SHP77 (cell line): ENCODE data around the gene RIPK3.
A peak's percentile ranks its signal among the peaks of the same experiment; 100 is the strongest.

ENCODE experiments used
- DNase-seq, 2 experiments: peaks; one replicate each; lab custom pipeline; 2025; lab: John Stamatoyannopoulos, UW

The RIPK3 gene

GRCh38 chr14:24343795-24344660 lies 4.2 kb upstream of the RIPK3 start:
- DNase-seq = no peak

GRCh38 chr14:24342889-24343288 lies 3.1 kb upstream of the RIPK3 start:
- no peak for DNase-seq

DNA sequence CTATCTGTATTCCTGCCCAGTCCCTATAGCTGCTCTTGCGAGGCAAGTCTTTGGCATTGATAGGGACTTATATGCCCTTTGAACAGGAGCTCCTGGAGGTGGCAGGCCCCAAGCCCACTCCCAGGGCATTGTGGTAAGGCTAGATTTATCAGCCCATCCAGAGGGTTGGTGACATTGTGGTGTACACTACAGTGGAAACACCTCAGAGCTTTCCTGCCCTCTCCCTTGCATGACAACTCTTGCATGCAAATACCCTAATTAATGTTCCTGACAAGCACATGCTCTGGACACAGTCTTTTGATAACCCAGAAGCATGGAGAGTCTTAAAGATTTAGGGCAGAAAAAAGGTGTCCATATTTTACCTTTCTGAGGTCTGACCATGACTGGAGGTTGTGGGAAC lies 815 bp upstream of the RIPK3 start:
- no peak for DNase-seq

- DNase-seq = no peak
These were observed 948 bp downstream of the RIPK3 start for GRCh38 chr14:24338843-24339242.

GRCh38 chr14:24337824-24338175 lies 2.0 kb downstream of the RIPK3 start:
- DNase-seq = no peak

DNA sequence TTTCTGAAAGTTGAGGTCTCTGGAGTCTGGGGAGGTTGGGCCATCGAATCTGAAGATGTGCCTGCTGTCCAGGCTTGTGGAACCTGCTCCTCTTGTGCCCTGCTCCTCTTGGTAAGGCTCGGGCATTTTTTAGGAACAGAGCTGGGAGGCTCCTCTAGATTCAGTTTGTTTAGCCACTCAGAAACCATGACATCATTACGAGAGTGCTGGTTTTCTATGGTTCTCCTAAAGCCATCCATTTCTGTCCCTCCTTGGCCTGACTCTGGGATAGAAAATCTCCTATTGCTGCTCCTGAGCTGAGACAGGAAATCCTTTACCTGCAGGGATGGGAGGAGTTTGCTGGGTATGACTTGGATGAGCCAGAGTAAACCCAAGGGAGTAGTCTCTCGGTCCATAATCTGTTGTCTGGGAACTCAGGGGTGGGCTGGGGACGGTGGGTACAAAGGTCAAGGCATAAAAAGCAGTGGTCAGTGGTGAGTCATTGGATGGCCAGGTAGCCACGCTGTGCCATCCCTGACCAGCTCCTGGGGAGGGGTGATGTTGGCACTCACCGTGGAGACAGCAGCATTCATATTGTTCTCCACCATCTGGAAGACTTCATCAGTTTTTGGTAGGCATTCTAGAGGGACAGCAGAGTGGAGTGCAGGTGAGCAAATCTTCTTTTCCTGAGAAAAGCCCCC lies 2.5 kb downstream of the RIPK3 start:
- no peak for DNase-seq

- DNase-seq = no peak
These were observed 4.2 kb downstream of the RIPK3 start for GRCh38 chr14:24335461-24336171.

GRCh38 chr14:24334431-24335291 lies 5.1 kb downstream of the RIPK3 start, which contains the start of gene ADCY4:
Gene ADCY4 (minus strand): TSS chr14:24335071. CDS start chr14:24334652, 419 bp downstream.
- DNase-seq = no peak

- DNase-seq = peak; percentile 74 to 76
These were observed 7.4 kb downstream of the RIPK3 start for GRCh38 chr14:24332268-24332993.

GRCh38 chr14:24331731-24332267 lies 8.0 kb downstream of the RIPK3 start:
- DNase-seq = peak in 1 of 2 experiments; percentile 49

- DNase-seq = no peak
These were observed 8.7 kb downstream of the RIPK3 start for GRCh38 chr14:24330973-24331674.

GRCh38 chr14:24329736-24330135 lies 10.1 kb downstream of the RIPK3 start:
- no peak for DNase-seq

- DNase-seq = no peak
These were observed 10.6 kb downstream of the RIPK3 start for GRCh38 chr14:24329073-24329663.

GRCh38 chr14:24327914-24328313 lies 11.9 kb downstream of the RIPK3 start:
- peak; percentile 6 to 9 for DNase-seq

DNA sequence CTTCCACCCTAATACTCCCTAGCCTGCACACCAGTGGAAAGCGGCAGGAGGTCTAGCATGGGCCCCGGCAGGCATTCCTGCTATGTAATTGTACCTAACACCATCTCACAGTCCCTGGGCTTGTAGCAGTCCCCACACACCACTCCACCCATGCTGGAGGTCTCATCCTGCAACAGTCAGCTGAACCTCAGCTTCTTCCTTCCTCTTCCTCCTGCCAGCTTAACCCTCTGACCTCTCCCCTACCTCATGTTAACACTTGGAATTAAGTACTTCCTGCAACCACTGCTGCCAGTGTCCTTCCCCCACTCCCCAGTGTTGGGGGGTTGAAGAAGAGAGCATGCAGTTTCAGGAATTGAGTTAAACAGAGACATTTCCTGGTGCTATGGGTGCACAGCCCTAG lies 12.5 kb downstream of the RIPK3 start:
- no peak for DNase-seq

- no peak for DNase-seq
These were observed 13.8 kb downstream of the RIPK3 start for GRCh38 chr14:24325963-24326362.

GRCh38 chr14:24325041-24325530 lies 14.7 kb downstream of the RIPK3 start:
- DNase-seq = no peak

- DNase-seq = no peak
These were observed 15.8 kb downstream of the RIPK3 start for GRCh38 chr14:24324024-24324423.

DNA sequence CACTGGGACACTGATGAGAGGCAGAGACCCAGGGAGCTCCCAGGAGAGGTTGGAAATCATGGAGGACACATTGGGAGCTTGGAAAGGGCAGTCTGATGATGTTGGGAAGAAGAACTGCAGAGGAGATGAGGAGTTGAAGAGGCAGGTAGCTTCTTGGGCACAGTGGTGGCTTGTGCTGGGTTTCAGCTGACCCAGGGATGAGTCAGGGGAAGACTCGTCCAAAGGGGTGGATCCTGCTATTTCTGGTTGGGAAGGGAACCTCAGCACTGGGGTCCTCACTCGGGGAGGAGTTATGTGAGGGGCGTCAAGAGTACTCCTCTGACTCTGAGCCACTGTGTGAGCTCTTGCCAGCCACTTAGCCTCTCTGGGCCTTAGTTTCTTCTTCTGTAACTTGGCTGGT lies 16.4 kb downstream of the RIPK3 start:
- no peak for DNase-seq

DNA sequence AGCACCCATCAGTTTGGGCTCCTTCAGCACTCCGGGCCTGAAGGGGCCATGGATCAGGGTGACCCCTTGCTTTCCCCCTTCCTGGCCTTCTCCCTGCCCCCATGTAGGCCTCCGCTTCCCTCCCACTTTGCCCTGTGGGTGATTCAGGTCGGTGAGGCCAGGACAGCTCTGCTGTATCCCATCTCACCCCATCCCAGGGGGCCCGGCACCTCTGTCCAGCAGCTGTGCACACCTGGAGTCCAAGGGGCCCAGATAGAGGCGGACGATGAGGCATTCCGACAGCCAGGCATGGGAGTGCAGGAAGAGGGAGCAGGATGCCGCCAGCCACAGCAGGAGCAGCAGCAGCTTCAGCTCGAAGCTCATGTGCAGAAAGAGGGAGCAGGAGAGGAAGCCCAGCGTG lies 17.1 kb downstream of the RIPK3 start:
- no peak for DNase-seq
